Fibroblast of mammary gland (primary cell): ENCODE measurements around the gene RASA3.

Source experiments
- DNase-seq: peaks from one replicate; pipeline ENCODE4 v3.0.0-alpha.2; 2010; ENCODE audit warnings: low read depth
- H3K4me3 ChIP-seq: 2 replicates; pipeline ENCODE4 v1.5.1; 2011; ENCODE audit warnings: low read depth, mild to moderate bottlenecking, low read length, moderate library complexity; ENCODE audit not compliant: control insufficient read depth
- CTCF ChIP-seq: conservative IDR thresholded peaks from 2 replicates; pipeline ENCODE4 v1.5.1; 2011; ENCODE audit warnings: low read depth, low read length, inconsistent platforms; ENCODE audit not compliant: control insufficient read depth, insufficient read depth

RASA3 gene

GRCh38 chr13:113970810-113971470 lies 161.5 kb downstream of the RASA3 start:
- H3K4me3 ChIP-seq: no peak overlapping the region
- DNase-seq: peak; percentile 81
- no peak for TF ChIP-seq CTCF

- H3K4me3 ChIP-seq: no peak overlapping the region
- no peak for TF ChIP-seq CTCF
- DNase-seq: no peak
These were observed 162.3 kb downstream of the RASA3 start for GRCh38 chr13:113969973-113970611.

GRCh38 chr13:113969311-113969972 lies 163.0 kb downstream of the RASA3 start:
- no peak for DNase-seq
- no peak overlapping the region for H3K4me3 ChIP-seq
- TF ChIP-seq CTCF: no peak

- TF ChIP-seq CTCF: no peak
- no peak overlapping the region for H3K4me3 ChIP-seq
- DNase-seq: no peak
These were observed 163.7 kb downstream of the RASA3 start for GRCh38 chr13:113968463-113969310.

GRCh38 chr13:113967729-113968462 lies 164.5 kb downstream of the RASA3 start:
- no peak for DNase-seq
- TF ChIP-seq CTCF: no peak
- no peak overlapping the region for H3K4me3 ChIP-seq

- no peak for TF ChIP-seq CTCF
- DNase-seq: no peak
- H3K4me3 ChIP-seq: no peak overlapping the region
These were observed 165.2 kb downstream of the RASA3 start for GRCh38 chr13:113967206-113967720.
